GM19324 (cell line): ENCODE results near the gene CXCL14.
"Not testable (repeated sequence)": the region's sequence is repeated elsewhere in the genome, so short reads cannot be mapped to it uniquely, and the experiment has no call there.

Experiments
- ATAC-seq: cut with Tn5 transposase; IDR thresholded peaks from one replicate; pipeline ENCODE4 v1.9.1; 2021; ENCODE audit warnings: mild to moderate bottlenecking, moderate library complexity; ENCODE audit not compliant: unreplicated experiment, low FRiP score

Gene CXCL14

GRCh38 chr5:135546912-135547311, 31.9 kb downstream of the CXCL14 start:
- ATAC-seq: no peak

GRCh38 chr5:135546101-135546500, 32.7 kb downstream of the CXCL14 start:
- ATAC-seq: no peak

GRCh38 chr5:135545099-135545498, 33.7 kb downstream of the CXCL14 start:
- no peak for ATAC-seq

DNA sequence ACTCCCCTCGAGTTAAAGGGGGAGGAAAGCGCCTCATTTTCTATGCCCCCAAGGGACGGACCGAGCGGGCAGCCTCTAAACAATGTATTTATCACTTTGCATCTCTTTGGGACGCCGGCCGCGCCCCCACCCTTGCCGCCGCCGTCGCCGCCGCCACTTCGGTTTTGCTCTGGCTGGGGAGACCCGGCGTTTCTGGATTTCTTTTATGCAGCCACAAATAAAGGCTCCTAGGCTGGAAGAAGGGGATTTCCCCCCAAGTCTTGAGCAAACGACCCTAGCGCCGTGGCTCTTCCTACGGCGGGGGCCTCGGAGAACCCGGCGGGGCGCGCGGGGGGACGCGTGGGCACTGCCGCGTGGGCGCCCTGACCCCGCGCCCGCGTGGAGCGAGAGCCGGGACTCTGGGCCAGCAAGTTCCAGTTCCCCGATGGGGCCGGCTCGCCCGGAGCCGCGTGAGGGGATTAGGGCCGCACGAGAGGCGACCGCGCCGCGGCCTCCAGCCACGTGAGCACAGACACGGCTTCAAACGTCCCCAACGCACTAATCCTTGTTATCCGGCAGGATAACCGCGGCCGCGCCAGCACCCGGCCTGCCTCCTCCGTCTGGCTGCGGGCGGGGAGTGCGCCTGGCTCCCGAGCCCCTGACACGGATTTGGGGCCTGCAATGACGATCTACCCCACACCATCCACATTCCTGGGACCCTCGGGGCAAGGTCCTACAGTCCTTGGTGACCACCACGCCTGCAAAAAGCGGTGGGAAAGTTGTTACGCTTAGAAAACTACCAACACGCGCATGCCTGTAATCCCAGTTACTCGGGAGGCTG, 35.1 kb downstream of the CXCL14 start:
- no peak for ATAC-seq

GRCh38 chr5:135543001-135543484, 35.7 kb downstream of the CXCL14 start:
- ATAC-seq: no peak

- no peak for ATAC-seq
Measured at GRCh38 chr5:135541807-135542502, 36.8 kb downstream of the CXCL14 start.

DNA sequence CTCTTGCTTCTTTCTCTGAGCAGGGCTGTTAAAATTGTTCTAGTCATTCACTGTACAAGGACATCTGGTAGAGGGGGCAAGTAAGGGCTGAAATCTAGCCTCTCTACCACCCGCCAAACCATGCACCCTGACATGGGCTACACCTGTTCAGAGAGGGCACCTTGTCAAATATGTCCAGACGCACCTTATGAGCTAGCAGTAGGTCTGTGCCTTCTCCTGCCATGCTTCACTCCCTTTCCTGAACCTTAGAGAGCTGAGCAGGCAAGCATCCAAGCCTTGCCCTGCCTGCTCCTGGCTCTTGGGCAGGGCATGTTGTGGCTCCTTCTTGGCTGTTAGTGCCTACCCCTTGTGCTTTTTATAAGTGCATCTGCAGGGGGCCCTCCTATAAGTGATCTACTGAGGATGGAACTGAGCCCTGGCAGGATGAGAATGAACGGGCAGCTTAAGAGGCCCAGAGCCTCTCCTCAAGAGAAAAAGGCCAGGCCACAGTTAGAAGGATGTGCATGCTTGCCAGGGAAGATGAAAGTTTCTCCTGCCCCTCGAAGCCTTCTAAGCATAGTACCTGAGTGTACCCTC, 39.3 kb downstream of the CXCL14 start:
- ATAC-seq: no peak

GRCh38 chr5:135538261-135538660, 40.5 kb downstream of the CXCL14 start:
- no peak for ATAC-seq

DNA sequence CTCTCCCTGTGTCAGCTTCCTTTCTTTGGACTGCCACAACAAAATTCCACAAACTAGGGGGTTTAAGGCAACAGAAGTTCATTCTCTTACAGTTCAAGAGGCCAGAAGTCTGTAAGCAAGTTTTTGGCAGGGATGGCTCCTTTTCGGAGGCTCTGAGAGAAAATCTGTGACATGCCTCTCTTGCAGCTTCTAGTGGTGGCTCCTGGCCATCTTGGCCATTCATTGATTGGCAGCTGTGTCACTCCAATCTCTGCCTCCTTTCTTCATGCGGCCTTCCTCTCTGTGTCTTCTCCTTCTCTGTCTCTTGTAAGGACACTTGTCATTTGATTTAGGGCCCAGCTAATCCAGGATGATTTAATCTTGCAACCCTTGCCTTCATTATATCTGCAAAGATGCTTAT, 41.0 kb downstream of the CXCL14 start:
- no peak for ATAC-seq

- ATAC-seq: no peak
Measured at GRCh38 chr5:135537271-135537670, 41.5 kb downstream of the CXCL14 start.

GRCh38 chr5:135535820-135536801, 42.7 kb downstream of the CXCL14 start, which contains the start of gene NEUROG1:
Gene NEUROG1 (minus strand): TSS chr5:135535964. CDS start chr5:135535690, 274 bp downstream.
- no peak for ATAC-seq

- no peak for ATAC-seq
Measured at GRCh38 chr5:135535420-135535819, 43.4 kb downstream of the CXCL14 start.

GRCh38 chr5:135534609-135535419, 44.0 kb downstream of the CXCL14 start:
- no peak for ATAC-seq

DNA sequence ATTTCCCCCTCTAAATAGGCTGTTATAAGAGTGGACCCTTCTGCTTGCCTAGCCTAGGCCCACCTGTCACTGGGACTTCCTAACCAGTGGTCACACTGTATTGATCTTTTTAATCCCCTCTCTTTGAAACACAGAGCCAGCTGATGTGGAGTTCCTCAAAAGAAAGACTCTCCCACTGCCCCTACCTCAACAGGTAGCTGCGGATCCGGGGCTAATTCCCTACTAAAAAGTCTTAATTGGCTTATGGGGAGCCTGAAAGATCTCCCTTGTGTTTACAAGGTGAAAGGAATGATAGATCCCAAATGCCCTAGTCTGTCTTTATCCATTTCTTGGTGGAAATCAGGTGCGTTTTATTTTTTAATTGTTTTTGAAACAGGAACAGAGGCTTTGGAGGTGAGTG, 45.0 kb downstream of the CXCL14 start:
- no peak for ATAC-seq

GRCh38 chr5:135533334-135533733, 45.5 kb downstream of the CXCL14 start:
- ATAC-seq: no peak

GRCh38 chr5:135529576-135529975, 49.2 kb downstream of the CXCL14 start:
- ATAC-seq: not testable (repeated sequence)

- no peak for ATAC-seq
Measured at GRCh38 chr5:135526924-135527323, 51.9 kb downstream of the CXCL14 start.

- ATAC-seq: no peak
Measured at GRCh38 chr5:135521964-135522363, 56.8 kb downstream of the CXCL14 start.
